ENCODE results near the gene MRPS5.

The MRPS5 gene

DNA sequence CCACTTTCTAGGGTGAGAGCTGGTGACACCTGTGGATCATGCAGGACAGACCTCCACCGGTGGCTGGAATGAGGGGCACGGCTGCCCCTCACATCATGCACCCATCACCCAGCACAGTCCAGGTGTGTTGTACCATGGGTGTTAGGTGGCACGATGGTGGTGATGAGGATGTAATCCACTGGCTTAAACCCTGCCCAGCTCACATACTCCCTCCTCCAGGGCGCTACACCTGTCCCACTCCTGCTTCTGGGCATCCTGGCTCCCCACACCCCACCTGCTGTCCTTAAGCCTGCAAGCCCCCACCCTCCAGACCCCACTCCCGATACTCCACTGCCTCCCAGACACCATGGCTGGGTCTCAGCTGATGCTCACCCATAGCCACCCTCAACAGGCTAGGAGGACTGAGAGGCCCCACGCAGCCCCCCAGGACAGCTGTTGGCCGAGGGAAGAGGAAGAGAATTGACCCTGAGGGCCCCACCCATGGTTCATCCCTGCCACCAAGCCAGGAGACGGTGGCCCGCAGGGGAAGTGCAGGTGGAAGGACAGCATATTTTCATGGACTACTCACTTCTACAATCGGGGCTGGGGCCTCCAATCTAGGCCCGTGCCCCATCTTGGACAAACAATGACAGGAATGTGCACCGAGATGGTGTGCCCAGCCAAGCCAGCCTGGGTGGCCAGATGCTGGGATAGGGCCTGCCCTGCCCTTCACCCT lies 61.8 kb downstream of the MRPS5 start:
- no peak for DNase-seq

DNA sequence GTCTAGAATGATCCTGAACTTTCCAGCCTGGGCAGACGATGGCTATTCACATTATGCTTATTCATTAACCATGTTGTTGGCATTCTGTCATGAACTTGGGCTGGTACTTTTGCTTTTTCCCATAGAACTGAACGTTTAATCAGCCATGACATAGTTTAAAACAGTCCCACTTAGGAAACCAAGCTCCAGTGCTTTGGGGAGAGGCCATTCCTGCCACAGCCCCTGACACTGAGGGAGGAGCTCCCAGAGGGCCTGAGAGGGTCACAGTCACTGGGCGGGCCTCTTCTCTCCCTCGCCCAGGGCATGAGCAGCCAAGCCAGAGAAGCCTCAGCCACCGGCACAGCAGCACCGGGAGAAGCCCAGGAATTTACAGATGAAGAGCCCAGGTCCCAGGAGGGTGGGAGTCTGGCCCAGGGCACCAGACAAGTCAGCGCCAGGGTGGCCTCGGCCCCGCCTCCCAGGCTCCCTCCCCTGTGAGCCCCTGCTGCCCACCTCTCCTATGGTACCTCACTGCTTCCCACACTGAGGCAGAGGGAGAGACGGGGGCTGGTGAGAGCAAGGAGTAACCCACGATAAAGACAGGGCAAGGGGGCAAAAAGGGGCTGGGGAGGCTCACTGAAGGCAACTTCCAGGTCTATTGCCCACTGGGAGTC lies 62.5 kb downstream of the MRPS5 start:
- no peak for DNase-seq

DNA sequence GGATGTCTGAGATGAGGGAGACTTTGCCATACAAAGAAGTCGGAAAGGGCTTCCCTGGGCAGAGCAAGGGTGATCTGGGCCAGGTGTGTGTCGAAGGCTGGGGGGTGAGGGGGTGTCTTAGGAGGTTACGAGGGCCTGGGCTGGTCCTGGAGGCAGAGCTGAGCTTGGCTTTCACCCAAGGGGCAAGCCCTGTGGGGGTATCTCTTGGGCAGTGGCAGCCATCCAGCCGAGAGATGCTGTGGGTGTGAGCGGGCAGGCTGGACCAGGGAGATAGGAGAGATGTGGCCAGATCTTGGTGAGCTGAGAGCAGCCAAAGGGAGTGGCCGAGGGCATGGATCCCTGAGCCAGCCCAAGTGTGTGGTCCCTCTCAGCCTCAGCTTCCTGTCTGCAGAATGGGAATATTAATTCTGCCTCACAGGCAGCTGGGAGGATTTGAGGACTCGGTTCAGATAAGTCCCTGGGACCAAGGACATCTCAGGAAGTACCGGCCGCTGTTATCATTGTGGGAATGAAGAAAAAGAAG lies 63.1 kb downstream of the MRPS5 start:
- no peak for DNase-seq

DNA sequence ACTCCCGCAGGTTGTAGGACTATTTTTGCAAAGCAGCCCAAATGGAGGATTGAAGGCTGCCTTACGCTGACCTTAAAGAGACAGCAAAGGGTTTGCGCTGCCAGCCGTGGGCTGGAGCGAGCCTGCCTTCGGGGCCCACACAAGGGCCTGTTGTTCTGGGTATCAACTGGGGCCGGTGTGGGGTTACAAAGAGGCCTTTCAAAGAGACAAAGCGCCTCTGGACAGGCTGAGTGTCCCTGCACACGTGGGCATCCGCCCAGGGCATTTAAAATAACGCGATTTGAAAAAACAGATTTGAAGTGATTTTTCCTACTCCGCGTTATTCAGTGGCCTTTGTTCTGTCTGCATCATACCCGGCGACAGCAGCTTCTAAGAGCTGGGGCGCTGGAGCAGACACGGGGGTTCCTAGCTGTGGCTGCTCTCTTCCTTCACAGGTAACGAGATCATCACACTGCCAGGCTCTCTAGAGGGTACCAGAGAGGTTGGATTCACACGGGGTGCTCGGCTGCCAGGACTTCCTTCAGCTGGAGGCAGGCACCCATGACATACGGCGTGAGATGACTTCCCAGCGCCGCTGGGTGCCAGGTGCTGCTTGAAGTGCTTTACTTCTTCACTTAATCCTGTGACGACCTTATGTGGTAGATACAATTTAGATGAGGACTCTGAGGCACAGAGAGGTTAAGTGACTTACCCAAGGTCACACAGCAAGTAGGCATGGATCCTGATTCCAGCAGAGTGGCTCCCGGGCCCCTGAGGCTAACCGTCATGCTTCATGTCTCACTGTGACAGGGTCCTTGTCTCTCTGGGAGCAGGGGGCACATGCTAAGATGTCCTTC lies 63.9 kb downstream of the MRPS5 start:
- no peak for DNase-seq

DNA sequence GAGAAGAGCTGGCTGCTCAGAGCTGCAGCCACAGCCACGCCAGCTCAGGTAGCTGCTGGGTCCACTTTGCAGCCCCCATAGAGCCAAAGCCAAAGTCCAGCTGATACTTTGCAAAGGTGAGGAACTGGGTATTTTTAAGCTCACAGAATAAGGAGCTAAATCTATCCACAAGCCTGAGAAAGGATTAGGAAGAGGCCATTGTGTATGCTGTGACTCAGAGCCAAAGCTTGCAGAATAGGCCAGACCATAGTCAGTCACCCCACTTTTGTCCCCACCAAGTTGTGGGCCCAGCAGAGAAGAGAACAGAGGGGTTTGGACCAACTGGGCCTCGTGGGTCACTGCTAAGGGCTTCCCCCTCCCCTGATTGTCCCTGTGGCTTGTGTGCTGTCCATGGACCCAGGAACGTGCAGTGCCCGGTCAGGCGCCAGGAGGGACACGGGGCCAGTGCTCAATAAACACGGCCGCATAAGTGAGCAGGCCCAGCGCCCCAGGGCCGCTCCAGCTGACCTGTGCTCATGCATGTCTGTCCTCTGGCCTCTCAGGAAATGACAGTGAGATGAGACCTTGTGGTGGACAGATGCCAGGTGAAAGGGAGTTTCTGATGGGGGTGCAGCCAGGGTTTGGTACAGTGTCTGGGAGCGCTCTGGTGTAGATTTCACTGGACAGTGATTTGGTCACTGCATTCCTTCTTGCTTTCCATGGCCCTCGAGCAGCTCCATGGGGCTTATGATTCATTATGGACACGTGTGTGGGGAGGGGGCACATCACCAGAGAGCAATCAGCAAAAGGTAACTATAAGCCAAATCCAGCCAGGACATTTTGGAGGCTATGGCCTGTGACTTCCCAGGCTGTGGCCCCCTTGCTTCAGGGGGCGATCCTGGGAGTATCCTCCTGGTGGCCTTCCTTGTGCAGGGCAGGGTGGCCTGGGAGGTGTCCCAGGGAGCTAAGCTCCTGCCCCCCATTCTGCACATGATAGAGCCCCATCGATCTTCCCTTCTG lies 64.8 kb downstream of the MRPS5 start:
- DNase-seq: no peak

DNA sequence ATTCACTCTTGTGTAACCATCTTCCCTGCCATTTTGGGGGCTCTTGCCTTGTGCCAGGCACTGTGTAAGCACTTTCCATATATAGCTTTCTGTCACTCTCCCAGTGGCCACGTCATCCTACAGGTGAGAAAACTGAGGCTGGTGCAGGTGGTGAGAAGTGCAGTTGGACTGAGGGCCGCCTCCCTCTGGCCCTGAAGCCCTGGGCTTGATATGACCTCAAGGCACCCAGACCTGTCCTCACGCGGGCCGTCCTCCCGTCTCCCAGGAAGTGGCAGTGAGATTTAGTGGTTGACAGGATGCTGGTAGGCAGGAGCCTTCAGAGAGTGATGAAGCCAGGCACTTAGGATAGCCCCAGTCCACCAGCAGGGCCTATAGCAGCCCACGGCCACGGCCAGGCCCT lies 65.6 kb downstream of the MRPS5 start:
- DNase-seq: no peak

DNA sequence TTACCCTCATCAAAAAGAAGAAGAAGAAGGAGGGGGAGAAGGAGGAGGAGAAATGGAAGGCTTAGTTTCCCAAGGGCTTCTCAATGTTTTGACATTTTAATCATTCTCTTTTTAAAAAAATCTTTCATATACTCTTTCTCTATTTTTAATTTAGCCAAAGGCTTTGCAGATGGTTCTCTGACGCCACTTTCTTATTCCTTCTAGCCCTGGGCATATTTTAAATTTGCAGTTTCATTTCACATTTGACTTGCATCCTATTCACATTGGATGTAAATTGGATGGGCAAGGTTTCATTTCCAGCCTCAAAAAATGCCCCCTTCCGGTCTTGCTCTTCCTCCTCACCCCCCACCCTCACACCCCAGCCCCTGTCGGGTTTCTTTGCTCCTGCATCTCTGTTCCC lies 66.3 kb downstream of the MRPS5 start:
- no peak for DNase-seq

DNA sequence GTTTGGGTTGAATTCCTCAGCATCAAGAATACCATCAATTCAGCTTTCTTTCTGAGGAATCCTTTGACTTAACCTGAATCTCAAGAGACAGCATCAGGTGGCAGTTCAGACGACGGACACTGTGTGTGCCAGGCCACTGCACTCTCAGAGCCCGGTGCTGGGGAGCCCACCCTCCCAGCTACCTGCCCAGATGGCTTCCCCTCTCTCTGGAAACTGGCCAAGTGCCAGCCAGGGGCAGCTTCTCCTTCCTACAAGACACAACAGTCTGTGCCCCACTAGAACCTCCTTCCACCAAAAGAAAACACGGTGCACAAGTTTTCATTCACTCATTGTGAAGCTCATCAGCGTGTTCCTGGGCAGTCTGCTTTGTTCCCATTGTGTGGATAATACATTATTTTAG lies 67.6 kb downstream of the MRPS5 start:
- no peak for DNase-seq

DNA sequence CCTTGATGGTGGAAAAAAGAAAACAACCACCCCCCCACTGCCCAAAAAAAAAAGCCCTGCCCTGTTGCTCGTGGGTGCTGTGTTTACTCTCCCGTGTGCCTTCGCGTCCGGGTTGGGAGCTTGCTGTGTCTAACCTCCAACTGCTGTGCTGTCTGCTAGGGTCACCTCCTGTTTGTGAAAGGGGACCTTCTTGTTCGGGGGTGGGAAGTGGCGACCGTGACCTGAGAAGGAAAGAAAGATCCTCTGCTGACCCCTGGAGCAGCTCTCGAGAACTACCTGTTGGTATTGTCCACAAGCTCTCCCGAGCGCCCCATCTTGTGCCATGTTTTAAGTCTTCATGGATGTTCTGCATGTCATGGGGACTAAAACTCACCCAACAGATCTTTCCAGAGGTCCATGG lies 68.1 kb downstream of the MRPS5 start:
- DNase-seq: no peak

DNA sequence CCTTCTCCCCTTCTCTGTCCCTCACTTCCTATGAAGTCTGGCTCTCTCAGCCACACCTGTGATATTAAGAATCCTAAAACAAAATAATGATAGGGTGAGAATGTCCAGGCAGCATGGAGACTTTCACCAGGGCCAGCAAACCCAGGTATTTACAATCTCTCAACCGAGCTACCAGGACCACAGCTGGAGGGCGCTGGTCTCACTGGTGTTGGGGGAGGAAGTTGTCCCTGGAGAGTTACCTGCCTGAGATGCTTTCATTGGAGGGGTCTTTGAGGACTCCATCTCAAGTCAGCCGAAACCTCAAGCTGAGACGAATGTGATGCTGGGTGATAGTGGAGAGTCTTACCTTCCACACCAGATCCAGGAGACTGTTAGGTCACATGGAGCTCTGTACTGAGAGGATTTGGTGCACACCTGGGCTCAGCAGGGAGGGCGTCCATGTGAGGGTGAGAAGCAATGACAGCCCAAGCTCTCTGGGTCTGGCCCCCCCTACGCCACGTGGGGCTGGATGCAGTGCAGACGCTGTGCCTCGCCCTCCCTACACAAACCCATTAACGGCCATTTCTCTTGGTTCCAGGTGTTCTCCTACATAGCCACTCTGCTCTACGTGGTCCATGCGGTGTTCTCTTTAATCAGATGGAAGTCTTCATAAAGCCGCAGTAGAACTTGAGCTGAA lies 68.7 kb downstream of the MRPS5 start:
- DNase-seq: no peak

DNA sequence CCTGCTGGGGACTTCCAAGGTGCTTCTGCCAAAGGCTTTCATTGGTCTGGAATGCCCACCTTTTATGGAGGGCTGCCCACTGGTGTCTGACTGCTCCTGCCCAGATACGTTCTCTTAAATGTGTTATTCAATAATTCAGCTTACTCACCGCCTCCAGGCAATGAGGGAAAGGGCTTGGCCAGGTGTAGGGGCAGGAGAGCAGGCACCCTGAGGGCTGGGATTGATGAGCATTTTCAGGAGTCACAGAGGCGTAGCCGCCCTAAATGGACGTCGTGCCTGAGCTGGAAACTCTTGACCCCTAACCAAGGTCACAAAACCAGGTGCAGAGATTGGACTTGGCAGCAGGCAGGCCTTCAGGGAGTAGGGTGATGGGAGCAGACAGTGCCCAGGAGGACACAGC lies 69.3 kb downstream of the MRPS5 start:
- no peak for DNase-seq

DNA sequence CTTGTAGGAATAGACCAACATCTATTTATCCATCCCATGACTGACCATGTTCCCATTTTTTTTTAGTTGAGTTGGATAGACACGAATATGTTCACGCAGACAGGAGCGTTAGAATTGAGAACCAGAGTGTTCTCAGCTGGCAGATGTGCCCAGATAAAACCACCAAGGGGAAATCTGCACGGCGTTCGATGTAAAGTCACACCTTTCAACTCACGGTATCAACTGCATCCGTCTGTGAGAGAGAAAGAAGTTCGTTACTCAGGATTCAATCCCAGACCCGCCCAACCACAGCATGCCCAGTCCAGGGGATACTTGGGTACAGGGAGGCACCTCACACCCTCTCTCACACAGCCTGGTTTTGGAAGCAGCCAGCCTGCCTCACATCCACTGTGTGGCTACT lies 70.0 kb downstream of the MRPS5 start:
- no peak for DNase-seq

DNA sequence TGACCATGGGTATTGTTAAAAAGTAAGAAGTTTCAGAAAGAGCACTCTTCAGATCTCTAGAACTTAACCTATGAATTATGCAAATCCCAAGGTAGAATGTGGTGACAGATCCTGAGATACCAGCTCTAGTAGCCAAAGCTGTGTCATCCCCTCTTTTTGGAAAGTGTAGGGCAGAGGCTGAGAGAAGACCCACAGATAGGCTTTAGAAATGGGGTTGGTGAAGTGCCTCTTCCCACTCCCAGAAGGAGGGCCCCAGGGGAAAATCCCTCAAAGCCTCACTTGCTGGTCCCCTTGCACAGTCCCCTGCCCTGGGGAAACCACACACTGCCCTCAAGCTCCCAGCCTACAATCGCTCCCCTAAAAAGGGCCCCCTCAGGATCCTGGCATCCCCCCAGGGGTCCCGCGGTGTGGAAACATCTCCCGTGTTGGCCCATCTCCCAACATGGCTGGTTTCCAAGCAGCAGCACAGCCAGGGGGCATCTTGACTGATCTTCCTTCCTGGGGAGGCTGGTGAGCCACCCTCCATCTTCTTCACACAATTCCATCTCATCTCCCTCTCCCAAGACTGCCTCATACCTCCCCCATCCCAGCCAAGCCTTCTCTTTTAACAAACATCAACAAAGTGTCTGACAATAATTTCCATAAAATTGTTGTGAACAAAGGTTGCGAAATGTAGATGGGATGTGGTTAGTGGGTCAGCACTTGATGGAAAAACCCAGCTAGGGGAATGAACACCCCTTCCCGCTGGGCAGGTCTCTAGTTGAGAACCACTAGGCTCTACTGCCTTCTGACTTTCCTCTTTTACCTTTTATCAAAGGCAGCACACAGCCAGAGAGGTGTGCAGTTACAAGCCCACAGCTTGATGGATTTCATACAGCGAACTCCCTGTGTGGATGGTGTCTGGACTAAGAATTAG lies 71.0 kb downstream of the MRPS5 start:
- no peak for DNase-seq

DNA sequence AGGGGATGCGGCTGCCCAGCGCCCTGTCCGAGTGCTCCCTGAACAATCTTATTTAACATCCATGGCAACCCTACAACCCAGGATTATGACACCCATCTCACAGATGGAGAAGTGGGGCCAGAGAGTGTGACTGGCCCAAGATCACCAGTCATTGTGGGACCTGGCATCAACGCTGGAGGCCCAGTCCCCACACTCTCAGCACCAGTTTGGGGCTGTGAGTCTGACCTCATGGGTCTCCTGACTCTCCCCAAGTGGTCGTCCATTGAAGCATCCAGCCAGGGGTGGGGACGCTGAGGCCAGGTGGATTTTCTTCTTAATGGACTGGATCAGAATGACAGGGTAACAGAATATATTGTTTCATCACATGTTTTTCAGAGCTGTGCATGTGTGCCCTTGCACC lies 71.6 kb downstream of the MRPS5 start:
- DNase-seq: no peak

DNA sequence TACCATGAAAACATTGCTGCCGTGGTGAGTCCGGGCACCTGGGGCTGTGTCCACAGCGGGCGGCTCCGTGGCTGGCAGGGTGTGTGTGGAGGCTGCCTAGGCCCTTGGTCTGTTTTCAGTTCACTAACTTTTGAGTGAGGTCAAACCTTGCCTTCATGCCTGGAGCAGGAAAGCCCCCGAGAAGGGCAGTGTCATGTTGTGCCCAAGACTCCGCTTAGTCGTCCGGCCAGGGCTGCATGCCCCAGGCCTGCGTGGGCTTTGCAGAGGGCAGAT lies 72.0 kb downstream of the MRPS5 start:
- no peak for DNase-seq

DNA sequence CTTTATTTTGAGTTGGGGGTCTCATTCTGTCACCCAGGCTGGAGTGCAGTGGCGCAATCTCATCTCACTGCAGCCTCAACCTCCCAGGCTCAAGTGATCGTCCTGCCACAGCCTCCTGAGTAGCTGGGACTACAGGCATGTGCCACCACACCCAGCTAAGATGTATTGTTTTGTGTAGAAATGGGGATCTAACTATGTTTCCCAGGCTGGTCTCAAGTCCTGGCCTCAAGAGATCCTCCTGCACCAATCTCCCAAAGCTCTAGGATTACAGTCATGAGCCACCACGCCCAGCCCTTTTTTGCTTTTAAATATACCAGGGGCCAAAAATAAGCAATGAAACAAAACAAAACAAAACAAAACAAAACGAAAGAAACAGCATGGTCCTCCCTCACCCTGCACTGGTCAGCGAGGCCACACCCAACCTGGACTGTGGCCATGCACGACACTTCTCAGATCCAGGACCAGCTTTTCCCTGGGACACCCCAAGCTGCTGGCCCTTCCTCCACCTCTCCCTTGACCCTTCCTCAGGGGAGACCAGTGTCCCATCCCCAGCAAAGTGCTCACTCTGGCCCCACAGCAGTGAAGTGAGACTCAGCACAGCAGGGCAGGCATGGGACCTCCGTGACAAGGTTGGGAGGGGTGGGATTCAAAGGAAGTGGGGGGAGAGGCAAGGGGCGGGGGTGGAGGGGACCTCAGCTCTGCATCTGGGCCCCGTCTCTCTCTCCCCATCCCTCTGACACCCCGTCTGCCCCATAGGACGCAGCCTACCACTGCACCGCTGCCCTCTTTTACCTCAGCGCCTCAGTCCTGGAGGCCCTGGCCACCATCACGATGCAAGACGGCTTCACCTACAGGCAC lies 72.6 kb downstream of the MRPS5 start:
- no peak for DNase-seq

DNA sequence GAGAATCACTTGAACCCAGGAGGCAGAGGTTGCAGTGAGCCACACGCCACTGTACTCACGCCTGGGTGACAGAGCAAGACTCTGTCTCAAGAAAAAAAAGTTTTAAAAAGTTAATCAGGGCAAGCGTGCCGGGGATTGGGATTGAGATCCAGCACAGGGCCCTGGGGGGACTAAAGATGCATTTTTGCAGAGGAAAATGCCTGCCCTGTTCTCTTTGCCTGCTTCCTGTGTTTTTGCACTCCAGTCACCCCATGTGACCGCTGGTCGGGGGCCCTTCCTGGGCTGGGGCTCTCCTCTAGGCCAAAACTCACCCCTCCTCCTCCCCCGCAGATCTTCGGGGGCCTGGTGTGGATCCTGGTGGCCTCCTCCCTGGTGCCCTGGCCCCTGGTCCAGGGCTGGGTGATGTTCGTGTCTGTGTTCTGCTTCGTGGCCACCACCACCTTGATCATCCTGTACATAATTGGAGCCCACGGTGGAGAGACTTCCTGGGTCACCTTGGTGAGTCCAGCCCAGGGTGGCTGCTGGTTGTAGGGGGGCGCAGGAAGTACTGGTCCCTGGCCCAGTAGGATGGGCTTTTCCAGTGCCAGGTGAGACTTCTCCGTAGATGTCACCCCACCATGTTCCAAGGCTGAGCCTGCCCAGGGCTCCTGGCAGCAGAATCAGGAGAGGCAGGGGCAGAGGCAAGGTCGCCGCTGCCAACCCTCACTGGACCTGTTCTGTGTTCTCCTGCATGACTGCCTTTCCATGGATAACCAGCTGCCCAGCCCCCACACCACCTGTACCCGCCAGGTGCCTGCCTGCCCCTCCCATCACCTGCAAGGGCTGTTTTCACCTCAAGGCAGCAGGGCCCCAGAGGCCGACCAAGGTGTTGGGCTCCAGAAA lies 73.7 kb downstream of the MRPS5 start:
- DNase-seq: peak; percentile 56

DNA sequence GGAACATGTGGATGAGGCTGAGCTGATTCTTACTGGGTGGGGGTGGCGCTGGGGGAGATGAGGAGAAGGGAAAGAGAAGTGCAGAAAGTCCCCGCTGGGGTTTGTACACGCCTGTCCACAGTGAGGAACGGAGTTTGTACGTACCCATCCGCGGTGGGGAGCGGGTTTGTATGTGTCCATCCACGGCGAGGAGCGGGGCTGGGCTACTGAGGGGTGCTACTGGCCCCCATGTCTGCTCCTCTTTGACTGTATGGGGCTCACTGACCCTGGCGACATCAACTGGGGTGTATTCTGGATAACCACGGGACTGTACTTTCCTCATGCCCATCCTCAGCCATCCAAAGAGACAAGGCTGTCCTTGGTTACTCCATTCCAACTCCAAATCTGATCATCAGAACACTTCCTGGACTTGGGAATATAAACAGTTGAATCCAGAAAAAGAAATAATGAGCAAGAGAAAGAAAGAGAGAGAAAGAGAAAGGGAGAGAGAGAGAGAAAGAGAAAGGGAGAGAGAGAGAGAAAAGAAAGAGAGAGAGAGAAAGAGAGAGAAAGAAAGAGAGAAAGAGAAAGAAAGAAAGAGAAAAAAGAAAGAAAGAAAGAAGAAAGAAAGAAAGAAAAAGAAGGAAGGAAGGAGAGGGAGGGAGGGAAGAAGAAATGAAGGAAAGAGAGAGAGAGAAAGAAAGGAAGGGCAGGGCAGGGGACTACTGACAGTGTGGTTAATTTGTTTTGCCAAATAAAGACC lies 75.1 kb downstream of the MRPS5 start:
- no peak for DNase-seq

All from NCI-H526 treated with DMSO at 0.1 percent for 48 hours (cell line).